C4-2B (cell line): ENCODE measurements around the gene NECTIN2.
"Not testable (repeated sequence)": the region's sequence is repeated elsewhere in the genome, so short reads cannot be mapped to it uniquely, and the experiment has no call there.

Experiments
- H3K27ac ChIP-seq: fragments of 450-650 bp; 2 replicates; pipeline ENCODE4 v1.5.1; 2017
- CTCF ChIP-seq: fragments of 450-650 bp; conservative IDR thresholded peaks from 2 replicates; pipeline ENCODE4 v1.5.1; 2017; ENCODE audit warnings: mild to moderate bottlenecking
- ZFX ChIP-seq: fragments of 450-650 bp; IDR thresholded peaks from 2 replicates; pipeline ENCODE4 v1.6.1; 2017

The NECTIN2 gene

GRCh38 chr19:44878120-44878865 is 32.2 kb downstream of the NECTIN2 start:
- H3K27ac ChIP-seq = peak overlapping the region; percentile 62
- no peak for TF ChIP-seq ZFX
- no peak for TF ChIP-seq CTCF

GRCh38 chr19:44879309-44880065 is 33.4 kb downstream of the NECTIN2 start:
- TF ChIP-seq ZFX (no peak), CTCF (no peak)

GRCh38 chr19:44882063-44882462 is 36.0 kb downstream of the NECTIN2 start:
- no peak for TF ChIP-seq ZFX
- no peak for TF ChIP-seq CTCF
- H3K27ac ChIP-seq = no peak overlapping the region

More at GRCh38 chr19:44879309-44880065, 33.4 kb downstream of the NECTIN2 start:
- peak overlapping the region; percentile 62 for H3K27ac ChIP-seq

- H3K27ac ChIP-seq = not testable (repeated sequence)
These were observed 36.7 kb downstream of the NECTIN2 start for GRCh38 chr19:44882619-44883397.

GRCh38 chr19:44883922-44884321 is 37.8 kb downstream of the NECTIN2 start:
- H3K27ac ChIP-seq = no peak overlapping the region
- TF ChIP-seq ZFX (no peak), CTCF (no peak)

GRCh38 chr19:44884566-44884965 is 38.5 kb downstream of the NECTIN2 start:
- no peak overlapping the region for H3K27ac ChIP-seq
- no peak for TF ChIP-seq CTCF

- no peak for TF ChIP-seq CTCF
- TF ChIP-seq ZFX = no peak
- no peak overlapping the region for H3K27ac ChIP-seq
These were observed 40.0 kb downstream of the NECTIN2 start for GRCh38 chr19:44886141-44886540.
